HEK293 (cell line): ENCODE data around the gene NMNAT1.

Experiments used
- CTCF ChIA-PET: fragments of 350-600 bp; formaldehyde crosslinking; extraction: SDS; loops from one replicate; lab custom pipeline; 2021; ENCODE audit warnings: antibody characterized with exemption; lab: Yijun Ruan, JAX
- POLR2A ChIA-PET: fragments of 300-600 bp; formaldehyde crosslinking; extraction: SDS; loops from one replicate; lab custom pipeline; 2020; ENCODE audit warnings: antibody characterized with exemption, inconsistent platforms; lab: Yijun Ruan, JAX
- H3K27ac ChIP-seq: fragments of 200-500 bp; sonication (Bioruptor generic); 2 replicates; pipeline ENCODE4 v1.5.1; 2014; ENCODE audit warnings: low read depth, low read length, control low read depth, inconsistent platforms; ENCODE audit errors: extremely low read depth
- H3K36me3 ChIP-seq, 2 experiments: fragments of 200-500 bp in 1 of 2; sonication (Bioruptor generic) in 1 of 2; 1 replicate in 1 of 2; 2 replicates in 1 of 2; pipeline ENCODE4 v1.5.1; 2014 to 2017; ENCODE audit warnings: inconsistent platforms in 2 of 2, low read length in 2 of 2; ENCODE audit not compliant: control insufficient read depth in 2 of 2, insufficient read depth in 1 of 2
- H3K4me1 ChIP-seq: fragments of 200-500 bp; sonication (Bioruptor generic); 2 replicates; pipeline ENCODE4 v1.5.1; 2014; ENCODE audit warnings: mild to moderate bottlenecking, low read length, inconsistent platforms; ENCODE audit not compliant: control insufficient read depth, insufficient read depth
- H3K4me3 ChIP-seq: 2 replicates; pipeline ENCODE4 v1.5.1; 2011; ENCODE audit warnings: low read depth, mild to moderate bottlenecking, control low read depth, low read length, moderate library complexity
- H3K9me3 ChIP-seq: fragments of 200-500 bp; sonication (Bioruptor generic); 2 replicates; pipeline ENCODE4 v1.5.1; 2014; ENCODE audit warnings: low read depth, low read length, inconsistent platforms; ENCODE audit not compliant: control insufficient read depth, insufficient read depth
- KLF10 ChIP-seq: fragments of 450-650 bp; IDR thresholded peaks from 2 replicates; pipeline ENCODE4 v1.5.1; 2018; ENCODE audit warnings: missing biosample characterization, mild to moderate bottlenecking, missing genetic modification characterization
- KLF8 ChIP-seq: fragments of 450-650 bp; formaldehyde crosslinking; IDR thresholded peaks from 2 replicates; pipeline ENCODE4 v1.5.1; 2016; ENCODE audit warnings: missing biosample characterization, missing genetic modification characterization
- SCRT2 ChIP-seq: fragments of 450-650 bp; formaldehyde crosslinking; IDR thresholded peaks from 2 replicates; pipeline ENCODE4 v1.5.1; 2016; ENCODE audit warnings: missing biosample characterization, missing genetic modification characterization
- ZBTB21 ChIP-seq: fragments of 450-650 bp; formaldehyde crosslinking; IDR thresholded peaks from 2 replicates; pipeline ENCODE4 v1.5.1; 2017; ENCODE audit warnings: missing biosample characterization, missing genetic modification characterization
- ZNF366 ChIP-seq: fragments of 450-650 bp; formaldehyde crosslinking; conservative IDR thresholded peaks from 2 replicates; pipeline ENCODE4 v1.5.1; 2016; ENCODE audit warnings: missing biosample characterization, missing genetic modification characterization
- ZNF514 ChIP-seq: fragments of 450-650 bp; formaldehyde crosslinking; IDR thresholded peaks from 2 replicates; pipeline ENCODE4 v1.5.1; 2016; ENCODE audit warnings: missing biosample characterization, missing genetic modification characterization
- ZNF558 ChIP-seq: fragments of 450-650 bp; formaldehyde crosslinking; IDR thresholded peaks from 2 replicates; pipeline ENCODE4 v1.5.1; 2016; ENCODE audit warnings: missing biosample characterization, missing genetic modification characterization
- TF ChIP-seq, protein P1 (sequence below): fragments of 450-650 bp; formaldehyde crosslinking; IDR thresholded peaks from 2 replicates; pipeline ENCODE4 v1.5.1; 2016; ENCODE audit warnings: missing biosample characterization, missing genetic modification characterization, borderline replicate concordance
- TF ChIP-seq, protein P2 (sequence below): fragments of 450-650 bp; formaldehyde crosslinking; IDR thresholded peaks from 2 replicates; pipeline ENCODE4 v1.5.1; 2016; ENCODE audit warnings: missing biosample characterization, missing genetic modification characterization, low read depth
- TF ChIP-seq, protein P3 (sequence below): fragments of 450-650 bp; formaldehyde crosslinking; IDR thresholded peaks from 2 replicates; pipeline ENCODE4 v1.5.1; 2017; ENCODE audit warnings: missing biosample characterization, missing genetic modification characterization
- TF ChIP-seq, protein P4 (sequence below): fragments of 450-650 bp; formaldehyde crosslinking; IDR thresholded peaks from 2 replicates; pipeline ENCODE4 v1.5.1; 2016; ENCODE audit warnings: missing biosample characterization, missing genetic modification characterization
- TF ChIP-seq, protein P5 (sequence below): fragments of 450-650 bp; formaldehyde crosslinking; optimal IDR thresholded peaks from 2 replicates; pipeline ENCODE3; 2016; ENCODE audit warnings: missing biosample characterization, mild to moderate bottlenecking, missing genetic modification characterization

The NMNAT1 gene

DNA sequence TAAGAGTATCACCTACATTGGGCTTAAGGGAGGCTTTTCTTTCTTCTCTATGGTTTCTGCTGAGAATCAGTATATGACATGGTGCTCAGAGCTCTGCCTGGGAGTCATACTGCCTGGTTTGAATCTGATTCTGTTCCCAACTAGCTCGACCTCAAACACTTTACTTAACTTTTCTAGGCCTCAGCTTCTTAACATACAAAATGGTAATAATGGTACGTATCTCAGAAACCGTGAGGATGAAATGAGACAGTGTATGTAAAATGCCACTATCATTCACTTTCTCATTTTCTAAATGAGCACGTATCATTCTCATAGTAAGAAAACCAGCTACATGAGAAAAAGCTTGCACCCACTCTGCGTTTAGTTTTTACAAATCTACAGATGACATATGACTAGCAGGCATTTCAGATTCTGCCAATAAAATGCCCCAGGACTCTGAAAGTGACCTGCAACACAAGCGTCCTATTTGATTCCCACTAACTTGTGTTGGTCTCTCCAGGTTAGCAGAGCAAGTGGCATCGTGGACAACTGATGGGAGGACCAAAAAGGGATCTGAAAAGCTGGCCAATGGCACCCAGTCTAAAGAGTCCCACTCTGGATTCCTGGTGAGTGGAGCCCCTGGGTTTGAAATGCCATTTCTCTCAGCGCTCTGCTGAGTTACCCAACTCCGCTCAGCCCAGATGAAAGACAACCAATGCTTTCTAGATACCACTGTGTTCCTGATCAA is 39.3 kb upstream of the NMNAT1 start:
- 0 out of 2 replicates have a peak, but pooled peaks cover 1% of the 10 kb centered on the region for H3K4me1 ChIP-seq
- no peak overlapping the region for H3K4me3 ChIP-seq
- TF ChIP-seq, protein P1, sequence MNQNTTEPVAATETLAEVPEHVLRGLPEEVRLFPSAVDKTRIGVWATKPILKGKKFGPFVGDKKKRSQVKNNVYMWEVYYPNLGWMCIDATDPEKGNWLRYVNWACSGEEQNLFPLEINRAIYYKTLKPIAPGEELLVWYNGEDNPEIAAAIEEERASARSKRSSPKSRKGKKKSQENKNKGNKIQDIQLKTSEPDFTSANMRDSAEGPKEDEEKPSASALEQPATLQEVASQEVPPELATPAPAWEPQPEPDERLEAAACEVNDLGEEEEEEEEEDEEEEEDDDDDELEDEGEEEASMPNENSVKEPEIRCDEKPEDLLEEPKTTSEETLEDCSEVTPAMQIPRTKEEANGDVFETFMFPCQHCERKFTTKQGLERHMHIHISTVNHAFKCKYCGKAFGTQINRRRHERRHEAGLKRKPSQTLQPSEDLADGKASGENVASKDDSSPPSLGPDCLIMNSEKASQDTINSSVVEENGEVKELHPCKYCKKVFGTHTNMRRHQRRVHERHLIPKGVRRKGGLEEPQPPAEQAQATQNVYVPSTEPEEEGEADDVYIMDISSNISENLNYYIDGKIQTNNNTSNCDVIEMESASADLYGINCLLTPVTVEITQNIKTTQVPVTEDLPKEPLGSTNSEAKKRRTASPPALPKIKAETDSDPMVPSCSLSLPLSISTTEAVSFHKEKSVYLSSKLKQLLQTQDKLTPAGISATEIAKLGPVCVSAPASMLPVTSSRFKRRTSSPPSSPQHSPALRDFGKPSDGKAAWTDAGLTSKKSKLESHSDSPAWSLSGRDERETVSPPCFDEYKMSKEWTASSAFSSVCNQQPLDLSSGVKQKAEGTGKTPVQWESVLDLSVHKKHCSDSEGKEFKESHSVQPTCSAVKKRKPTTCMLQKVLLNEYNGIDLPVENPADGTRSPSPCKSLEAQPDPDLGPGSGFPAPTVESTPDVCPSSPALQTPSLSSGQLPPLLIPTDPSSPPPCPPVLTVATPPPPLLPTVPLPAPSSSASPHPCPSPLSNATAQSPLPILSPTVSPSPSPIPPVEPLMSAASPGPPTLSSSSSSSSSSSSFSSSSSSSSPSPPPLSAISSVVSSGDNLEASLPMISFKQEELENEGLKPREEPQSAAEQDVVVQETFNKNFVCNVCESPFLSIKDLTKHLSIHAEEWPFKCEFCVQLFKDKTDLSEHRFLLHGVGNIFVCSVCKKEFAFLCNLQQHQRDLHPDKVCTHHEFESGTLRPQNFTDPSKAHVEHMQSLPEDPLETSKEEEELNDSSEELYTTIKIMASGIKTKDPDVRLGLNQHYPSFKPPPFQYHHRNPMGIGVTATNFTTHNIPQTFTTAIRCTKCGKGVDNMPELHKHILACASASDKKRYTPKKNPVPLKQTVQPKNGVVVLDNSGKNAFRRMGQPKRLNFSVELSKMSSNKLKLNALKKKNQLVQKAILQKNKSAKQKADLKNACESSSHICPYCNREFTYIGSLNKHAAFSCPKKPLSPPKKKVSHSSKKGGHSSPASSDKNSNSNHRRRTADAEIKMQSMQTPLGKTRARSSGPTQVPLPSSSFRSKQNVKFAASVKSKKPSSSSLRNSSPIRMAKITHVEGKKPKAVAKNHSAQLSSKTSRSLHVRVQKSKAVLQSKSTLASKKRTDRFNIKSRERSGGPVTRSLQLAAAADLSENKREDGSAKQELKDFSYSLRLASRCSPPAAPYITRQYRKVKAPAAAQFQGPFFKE (tag by site-specific recombination) = no peak
- TF ChIP-seq SCRT2 (tag by site-specific recombination) = no peak
- no peak for TF ChIP-seq KLF8 (tag by site-specific recombination)
- TF ChIP-seq, protein P2, sequence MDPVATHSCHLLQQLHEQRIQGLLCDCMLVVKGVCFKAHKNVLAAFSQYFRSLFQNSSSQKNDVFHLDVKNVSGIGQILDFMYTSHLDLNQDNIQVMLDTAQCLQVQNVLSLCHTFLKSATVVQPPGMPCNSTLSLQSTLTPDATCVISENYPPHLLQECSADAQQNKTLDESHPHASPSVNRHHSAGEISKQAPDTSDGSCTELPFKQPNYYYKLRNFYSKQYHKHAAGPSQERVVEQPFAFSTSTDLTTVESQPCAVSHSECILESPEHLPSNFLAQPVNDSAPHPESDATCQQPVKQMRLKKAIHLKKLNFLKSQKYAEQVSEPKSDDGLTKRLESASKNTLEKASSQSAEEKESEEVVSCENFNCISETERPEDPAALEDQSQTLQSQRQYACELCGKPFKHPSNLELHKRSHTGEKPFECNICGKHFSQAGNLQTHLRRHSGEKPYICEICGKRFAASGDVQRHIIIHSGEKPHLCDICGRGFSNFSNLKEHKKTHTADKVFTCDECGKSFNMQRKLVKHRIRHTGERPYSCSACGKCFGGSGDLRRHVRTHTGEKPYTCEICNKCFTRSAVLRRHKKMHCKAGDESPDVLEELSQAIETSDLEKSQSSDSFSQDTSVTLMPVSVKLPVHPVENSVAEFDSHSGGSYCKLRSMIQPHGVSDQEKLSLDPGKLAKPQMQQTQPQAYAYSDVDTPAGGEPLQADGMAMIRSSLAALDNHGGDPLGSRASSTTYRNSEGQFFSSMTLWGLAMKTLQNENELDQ = no peak
- TF ChIP-seq KLF10 (tag by site-specific recombination) = no peak
- no peak for TF ChIP-seq ZNF366 (tag by site-specific recombination)
- no peak for TF ChIP-seq ZBTB21
- TF ChIP-seq, protein P3, sequence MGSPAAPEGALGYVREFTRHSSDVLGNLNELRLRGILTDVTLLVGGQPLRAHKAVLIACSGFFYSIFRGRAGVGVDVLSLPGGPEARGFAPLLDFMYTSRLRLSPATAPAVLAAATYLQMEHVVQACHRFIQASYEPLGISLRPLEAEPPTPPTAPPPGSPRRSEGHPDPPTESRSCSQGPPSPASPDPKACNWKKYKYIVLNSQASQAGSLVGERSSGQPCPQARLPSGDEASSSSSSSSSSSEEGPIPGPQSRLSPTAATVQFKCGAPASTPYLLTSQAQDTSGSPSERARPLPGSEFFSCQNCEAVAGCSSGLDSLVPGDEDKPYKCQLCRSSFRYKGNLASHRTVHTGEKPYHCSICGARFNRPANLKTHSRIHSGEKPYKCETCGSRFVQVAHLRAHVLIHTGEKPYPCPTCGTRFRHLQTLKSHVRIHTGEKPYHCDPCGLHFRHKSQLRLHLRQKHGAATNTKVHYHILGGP (tag by site-specific recombination) = no peak
- TF ChIP-seq ZNF558 (tag by site-specific recombination) = no peak
- TF ChIP-seq ZNF514 = no peak
- TF ChIP-seq, protein P4, sequence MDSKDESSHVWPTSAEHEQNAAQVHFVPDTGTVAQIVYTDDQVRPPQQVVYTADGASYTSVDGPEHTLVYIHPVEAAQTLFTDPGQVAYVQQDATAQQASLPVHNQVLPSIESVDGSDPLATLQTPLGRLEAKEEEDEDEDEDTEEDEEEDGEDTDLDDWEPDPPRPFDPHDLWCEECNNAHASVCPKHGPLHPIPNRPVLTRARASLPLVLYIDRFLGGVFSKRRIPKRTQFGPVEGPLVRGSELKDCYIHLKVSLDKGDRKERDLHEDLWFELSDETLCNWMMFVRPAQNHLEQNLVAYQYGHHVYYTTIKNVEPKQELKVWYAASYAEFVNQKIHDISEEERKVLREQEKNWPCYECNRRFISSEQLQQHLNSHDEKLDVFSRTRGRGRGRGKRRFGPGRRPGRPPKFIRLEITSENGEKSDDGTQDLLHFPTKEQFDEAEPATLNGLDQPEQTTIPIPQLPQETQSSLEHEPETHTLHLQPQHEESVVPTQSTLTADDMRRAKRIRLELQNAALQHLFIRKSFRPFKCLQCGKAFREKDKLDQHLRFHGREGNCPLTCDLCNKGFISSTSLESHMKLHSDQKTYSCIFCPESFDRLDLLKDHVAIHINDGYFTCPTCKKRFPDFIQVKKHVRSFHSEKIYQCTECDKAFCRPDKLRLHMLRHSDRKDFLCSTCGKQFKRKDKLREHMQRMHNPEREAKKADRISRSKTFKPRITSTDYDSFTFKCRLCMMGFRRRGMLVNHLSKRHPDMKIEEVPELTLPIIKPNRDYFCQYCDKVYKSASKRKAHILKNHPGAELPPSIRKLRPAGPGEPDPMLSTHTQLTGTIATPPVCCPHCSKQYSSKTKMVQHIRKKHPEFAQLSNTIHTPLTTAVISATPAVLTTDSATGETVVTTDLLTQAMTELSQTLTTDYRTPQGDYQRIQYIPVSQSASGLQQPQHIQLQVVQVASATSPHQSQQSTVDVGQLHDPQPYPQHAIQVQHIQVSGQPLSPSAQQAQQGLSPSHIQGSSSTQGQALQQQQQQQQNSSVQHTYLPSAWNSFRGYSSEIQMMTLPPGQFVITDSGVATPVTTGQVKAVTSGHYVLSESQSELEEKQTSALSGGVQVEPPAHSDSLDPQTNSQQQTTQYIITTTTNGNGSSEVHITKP (tag by site-specific recombination) = no peak
- TF ChIP-seq, protein P5, sequence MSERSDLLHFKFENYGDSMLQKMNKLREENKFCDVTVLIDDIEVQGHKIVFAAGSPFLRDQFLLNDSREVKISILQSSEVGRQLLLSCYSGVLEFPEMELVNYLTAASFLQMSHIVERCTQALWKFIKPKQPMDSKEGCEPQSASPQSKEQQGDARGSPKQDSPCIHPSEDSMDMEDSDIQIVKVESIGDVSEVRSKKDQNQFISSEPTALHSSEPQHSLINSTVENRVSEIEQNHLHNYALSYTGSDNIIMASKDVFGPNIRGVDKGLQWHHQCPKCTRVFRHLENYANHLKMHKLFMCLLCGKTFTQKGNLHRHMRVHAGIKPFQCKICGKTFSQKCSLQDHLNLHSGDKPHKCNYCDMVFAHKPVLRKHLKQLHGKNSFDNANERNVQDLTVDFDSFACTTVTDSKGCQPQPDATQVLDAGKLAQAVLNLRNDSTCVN (tag by site-specific recombination) = no peak
- ChIA-PET CTCF (interaction anchor here (0.9 to 1.4 kb wide), 4 partner anchors 10 to 47 kb away, joined by 3 to 4 read pairs (median 4); no protein-coding TSS in a partner anchor), POLR2A (interaction anchor here (0.6 to 0.7 kb wide), 2 partner anchors 13 to 25 kb away, joined by 3 to 8 read pairs; no protein-coding TSS in a partner anchor)
- no peaks in the 10 kb centered on the region for H3K36me3 ChIP-seq
- H3K9me3 ChIP-seq = no peaks in the 10 kb centered on the region
- H3K27ac ChIP-seq = no peak overlapping the region
